ENCODE results near the gene TMEM217. TPM values are rescaled to one million over a fixed set of nuclear protein-coding genes. Genes with fewer than 3 reads are reported as not detected.

The TMEM217 gene
- total RNA-seq, 1 donor = 3.3 TPM

GRCh38 chr6:37168163-37168758, 89.7 kb downstream of the TMEM217 start:
- H3K27me3 ChIP-seq (ENCODE audit: insufficient read depth, low read length) = no peaks in the 10 kb centered on the region
- peaks cover 25% of the 10 kb centered on the region for H3K4me1 ChIP-seq (ENCODE audit: insufficient read depth, low read length)
- H2AFZ ChIP-seq (ENCODE audit: low read length) = no peak overlapping the region
- H4K20me1 ChIP-seq (ENCODE audit: insufficient read depth, low read length) = peaks cover 10% of the 10 kb centered on the region
- no peaks in the 10 kb centered on the region for H3K9me3 ChIP-seq (ENCODE audit: low read depth, low read length)
- TF ChIP-seq CTCF (IDR thresholded peaks at IDR 0.05; ENCODE audit: extremely low read depth, low read depth, low read length) = no peak
- peak; percentile 81 for DNase-seq (ENCODE audit: insufficient read length, low spot score, missing footprints)
- peak overlapping the region; percentile 88 for H3K27ac ChIP-seq (ENCODE audit: low read depth, low read length)
- H3K4me3 ChIP-seq (ENCODE audit: insufficient read depth, low read length) = no peak overlapping the region
- H3K79me2 ChIP-seq (ENCODE audit: insufficient read depth, low read length) = peaks cover 22% of the 10 kb centered on the region
- peaks cover 10% of the 10 kb centered on the region for H3K36me3 ChIP-seq (ENCODE audit: insufficient read depth, low read length)
- peak overlapping the region; percentile 91 for H3K4me2 ChIP-seq (ENCODE audit: insufficient read depth, low read length)

- no peaks in the 10 kb centered on the region for H3K79me2 ChIP-seq (ENCODE audit: insufficient read depth, low read length)
- DNase-seq (ENCODE audit: insufficient read length, low spot score, missing footprints) = no peak
- no peaks in the 10 kb centered on the region for H3K9me3 ChIP-seq (ENCODE audit: low read depth, low read length)
- no peaks in the 10 kb centered on the region for H3K36me3 ChIP-seq (ENCODE audit: insufficient read depth, low read length)
- TF ChIP-seq CTCF (IDR thresholded peaks at IDR 0.05; ENCODE audit: extremely low read depth, low read depth, low read length) = no peak
- H2AFZ ChIP-seq (ENCODE audit: low read length) = no peak overlapping the region
- H3K4me2 ChIP-seq (ENCODE audit: insufficient read depth, low read length) = no peak overlapping the region
- no peak overlapping the region for H3K27ac ChIP-seq (ENCODE audit: low read depth, low read length)
- no peaks in the 10 kb centered on the region for H3K27me3 ChIP-seq (ENCODE audit: insufficient read depth, low read length)
- no peaks in the 10 kb centered on the region for H4K20me1 ChIP-seq (ENCODE audit: insufficient read depth, low read length)
- H3K4me3 ChIP-seq (ENCODE audit: insufficient read depth, low read length) = no peak overlapping the region
- peaks cover 13% of the 10 kb centered on the region for H3K4me1 ChIP-seq (ENCODE audit: insufficient read depth, low read length)
These were observed 95.2 kb downstream of the TMEM217 start for GRCh38 chr6:37162740-37163139.

Small RNA genes within 50 kb of the gene (small RNA-seq; reads per million reads assigned to genes)
- gene AL096712.1 = not detected

Other genes starting within 250 kb of the TMEM217 start
- 14.8 and 16.2 TPM in 2 replicates for gene PIM1, start 88.0 kb downstream of the TMEM217 start, total RNA-seq
- gene TBC1D22B, start 372 bp downstream of the TMEM217 start, total RNA-seq = 6.9 and 7.7 TPM in 2 replicates
- gene RNF8, start 95.8 kb upstream of the TMEM217 start, total RNA-seq = 16.6 and 20.9 TPM in 2 replicates
- gene CMTR1, start 175.1 kb upstream of the TMEM217 start, total RNA-seq = 38.7 and 39.5 TPM in 2 replicates
- 8.8 and 14.8 TPM in 2 replicates for gene CCDC167, start 241.7 kb upstream of the TMEM217 start, total RNA-seq